Thyroid gland (tissue), 4 donors: ENCODE data around the gene CMTM8. TPM values are rescaled to one million over a fixed set of nuclear protein-coding genes. Genes with fewer than 3 reads are reported as not detected.

Experiments used
- DNase-seq, 2 donors: peaks; one replicate each; pipeline ENCODE4 v3.0.0-alpha.2; 2019
- H3K27ac ChIP-seq, 3 donors: fragments of 200-600 bp; sonication (generic); 1 replicate in 2 of 3; 2 replicates in 1 of 3; pipeline ENCODE4 v1.5.1; 2016 to 2019; ENCODE audit warnings: mild to moderate bottlenecking in 1 of 3, moderate library complexity in 1 of 3
- H3K27me3 ChIP-seq: fragments of 200-600 bp; sonication (generic); one replicate; pipeline ENCODE4 v1.5.1; 2019
- H3K36me3 ChIP-seq, 2 donors: fragments of 200-600 bp; sonication (generic); one replicate each; pipeline ENCODE4 v1.5.1; 2016 to 2019
- H3K4me1 ChIP-seq, 2 donors: fragments of 200-600 bp; sonication (generic); one replicate each; pipeline ENCODE4 v1.5.1; 2017 to 2019
- H3K4me3 ChIP-seq, 3 donors: fragments of 200-600 bp; sonication (generic); replicated peaks in 1 of 3; 1 replicate in 2 of 3; 2 replicates in 1 of 3; pipeline ENCODE4 v1.5.1; 2016; ENCODE audit warnings: mild to moderate bottlenecking in 1 of 3
- H3K9me3 ChIP-seq: fragments of 200-600 bp; sonication (generic); one replicate; pipeline ENCODE4 v1.5.1; 2017
- POLR2A ChIP-seq, 2 donors: fragments of 450-650 bp; IDR thresholded peaks; one replicate each; pipeline ENCODE4 v1.6.1; 2017; ENCODE audit warnings: antibody characterized with exemption in 2 of 2, mild to moderate bottlenecking in 2 of 2, moderate library complexity in 1 of 2
- WGBS, 2 donors: methylation state at CpG; one replicate each; pipeline ENCODE4 v1.1.5; 2017; 5-methylcytosine and 5-hydroxymethylcytosine counted together
- intact Hi-C: fragments of 100-400 bp; cut with DNase I; formaldehyde crosslinking; loops from one replicate; pipeline ENCODE4 v1.15.1; 2023
- total RNA-seq, 4 donors: library from RNA; depleted of rRNA; stranded (reverse); fragments of >200 nt; gene quantifications; one replicate each; pipeline ENCODE4 v1.2.3, GENCODE V29; 2016
- TF ChIP-seq, protein P1 (sequence below), 6 experiments: fragments of 200-600 bp in 3 of 6; fragments of 450-650 bp in 3 of 6; sonication (generic) in 3 of 6; IDR thresholded peaks; one replicate each; pipeline ENCODE4 v1.5.1; 2016 to 2019; ENCODE audit warnings: antibody characterized with exemption in 6 of 6, mild to moderate bottlenecking in 2 of 6, inconsistent platforms in 1 of 6, moderate library complexity in 1 of 6

CMTM8 gene
- total RNA-seq, 4 donors from 2014 or later: 6.6 to 17.3 (median 11.0) TPM

- Histone ChIP-seq H3K4me3 (no peak overlapping the region), H3K9me3 (no peaks in the 10 kb centered on the region), H3K36me3 (no peaks in the 10 kb centered on the region), H3K27ac (no peak overlapping the region), H3K4me1 (peaks cover 25 to 29% of the 10 kb centered on the region in 2 donors), H3K27me3 (no peaks in the 10 kb centered on the region)
- no peak for DNase-seq
- intact Hi-C loops: no loop called here
- TF ChIP-seq, protein P1, sequence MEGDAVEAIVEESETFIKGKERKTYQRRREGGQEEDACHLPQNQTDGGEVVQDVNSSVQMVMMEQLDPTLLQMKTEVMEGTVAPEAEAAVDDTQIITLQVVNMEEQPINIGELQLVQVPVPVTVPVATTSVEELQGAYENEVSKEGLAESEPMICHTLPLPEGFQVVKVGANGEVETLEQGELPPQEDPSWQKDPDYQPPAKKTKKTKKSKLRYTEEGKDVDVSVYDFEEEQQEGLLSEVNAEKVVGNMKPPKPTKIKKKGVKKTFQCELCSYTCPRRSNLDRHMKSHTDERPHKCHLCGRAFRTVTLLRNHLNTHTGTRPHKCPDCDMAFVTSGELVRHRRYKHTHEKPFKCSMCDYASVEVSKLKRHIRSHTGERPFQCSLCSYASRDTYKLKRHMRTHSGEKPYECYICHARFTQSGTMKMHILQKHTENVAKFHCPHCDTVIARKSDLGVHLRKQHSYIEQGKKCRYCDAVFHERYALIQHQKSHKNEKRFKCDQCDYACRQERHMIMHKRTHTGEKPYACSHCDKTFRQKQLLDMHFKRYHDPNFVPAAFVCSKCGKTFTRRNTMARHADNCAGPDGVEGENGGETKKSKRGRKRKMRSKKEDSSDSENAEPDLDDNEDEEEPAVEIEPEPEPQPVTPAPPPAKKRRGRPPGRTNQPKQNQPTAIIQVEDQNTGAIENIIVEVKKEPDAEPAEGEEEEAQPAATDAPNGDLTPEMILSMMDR (IDR thresholded peaks at IDR 0.05): no peak
- no peak for TF ChIP-seq POLR2A (IDR thresholded peaks at IDR 0.05)
- 75 to 84% methylated on average over 6 of the region's 6 CpGs for WGBS, 2 donors
These were observed 41.9 kb downstream of the CMTM8 start for GRCh38 chr3:32280262-32280910.

DNA sequence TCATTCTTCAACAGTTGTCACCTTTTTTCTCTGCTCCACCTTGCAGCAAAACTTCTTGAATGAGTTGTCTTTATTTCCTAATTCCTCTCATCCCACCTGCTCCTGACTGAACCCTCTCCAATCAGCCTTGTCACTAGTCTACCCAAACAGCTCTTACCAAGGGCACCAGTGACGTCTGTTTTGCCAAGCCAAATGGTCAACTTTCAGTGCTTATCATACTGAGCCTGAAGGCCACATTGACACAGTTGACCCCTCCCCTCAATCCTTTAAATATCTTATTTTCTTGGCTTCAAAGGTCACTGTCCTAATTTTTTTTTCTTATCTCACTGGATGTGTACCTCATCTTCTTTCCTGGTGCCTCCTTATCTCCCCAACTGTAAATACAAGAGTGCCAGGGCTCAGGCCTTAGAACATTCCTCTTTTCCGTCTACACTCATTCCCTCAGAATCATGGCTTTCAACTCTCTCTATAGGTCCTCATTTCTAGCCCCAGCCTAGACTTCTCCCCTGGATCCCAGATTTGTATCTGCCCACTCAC, 43.2 kb downstream of the CMTM8 start:
- 93 to 97% methylated on average over 2 of the region's 2 CpGs for WGBS, 2 donors
- intact Hi-C loops: no loop called here
- H3K9me3 ChIP-seq: no peaks in the 10 kb centered on the region

DNA sequence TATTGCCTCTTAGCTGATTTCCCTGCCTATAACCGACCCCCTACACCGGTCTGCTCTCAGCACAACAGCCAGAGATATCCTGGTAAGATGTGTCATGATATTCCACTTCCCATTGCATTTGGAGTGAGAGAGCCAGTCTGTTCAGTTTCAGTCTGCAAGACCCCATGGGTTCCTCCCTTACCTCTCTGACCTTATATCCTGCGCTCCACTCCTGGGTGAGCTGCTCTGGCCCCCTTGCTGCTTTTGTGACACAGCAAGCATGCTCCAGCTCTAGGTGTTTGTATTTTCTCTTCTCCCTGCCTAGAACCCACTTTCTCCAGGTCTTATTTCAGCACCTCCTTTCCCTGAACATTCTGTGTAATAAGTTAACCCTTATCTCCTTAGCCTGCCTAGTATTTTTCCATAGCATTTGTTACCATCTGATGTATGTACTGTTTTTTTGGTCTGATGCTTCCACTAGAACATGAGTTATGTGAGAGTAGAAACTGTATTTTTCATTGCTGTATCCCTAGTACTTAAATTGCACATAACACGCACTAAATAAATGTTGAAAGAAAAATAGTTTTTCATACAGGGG, 44.2 kb downstream of the CMTM8 start:
- WGBS, 2 donors: 71 to 83% methylated on average over 4 of the region's 4 CpGs
- Histone ChIP-seq H3K4me3 (no peak overlapping the region), H3K36me3 (no peaks in the 10 kb centered on the region), H3K4me1 (peaks cover 8 to 10% of the 10 kb centered on the region in 2 donors), H3K27ac (no peak overlapping the region), H3K27me3 (no peaks in the 10 kb centered on the region), H3K9me3 (no peaks in the 10 kb centered on the region)
- TF ChIP-seq, protein P1 (IDR thresholded peaks at IDR 0.05): no peak
- no peak for TF ChIP-seq POLR2A (IDR thresholded peaks at IDR 0.05)
- DNase-seq: no peak
- intact Hi-C loops: no loop called here

More for the DNA sequence above, 43.2 kb downstream of the CMTM8 start:
- Histone ChIP-seq H3K27ac (no peak overlapping the region), H3K27me3 (no peaks in the 10 kb centered on the region), H3K4me3 (no peak overlapping the region), H3K36me3 (no peaks in the 10 kb centered on the region), H3K4me1 (peaks cover 12 to 16% of the 10 kb centered on the region in 2 donors)
- no peak for DNase-seq
- no peak for TF ChIP-seq POLR2A (IDR thresholded peaks at IDR 0.05)
- TF ChIP-seq, protein P1 (IDR thresholded peaks at IDR 0.05): no peak

DNA sequence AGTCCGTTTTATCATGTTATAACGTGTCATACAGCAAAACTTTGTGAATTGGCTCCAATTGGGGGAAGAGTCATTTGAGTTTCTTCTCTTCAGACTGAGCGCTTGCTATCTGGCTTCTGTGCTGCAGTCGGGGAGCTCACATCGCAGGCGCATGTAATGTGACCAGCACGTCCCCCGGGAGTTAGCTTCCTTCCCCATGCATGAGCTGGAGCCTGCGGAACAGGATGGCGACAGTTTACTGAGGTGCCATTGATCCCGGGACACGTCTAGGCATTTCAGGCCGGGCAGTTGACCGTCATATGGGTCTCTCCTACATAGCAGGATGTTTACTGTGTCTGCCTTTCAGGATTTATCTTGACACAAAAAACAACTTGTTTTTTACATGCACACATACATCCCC, 44.8 kb downstream of the CMTM8 start:
- Histone ChIP-seq H3K9me3 (no peaks in the 10 kb centered on the region), H3K4me3 (no peak overlapping the region), H3K36me3 (no peaks in the 10 kb centered on the region), H3K4me1 (peaks cover 8 to 10% of the 10 kb centered on the region in 2 donors), H3K27me3 (no peaks in the 10 kb centered on the region), H3K27ac (no peak overlapping the region)
- intact Hi-C loops: no loop called here
- 70 to 75% methylated on average over 14 of the region's 14 CpGs for WGBS, 2 donors
- no peak for DNase-seq
- TF ChIP-seq POLR2A (IDR thresholded peaks at IDR 0.05): no peak
- TF ChIP-seq, protein P1 (IDR thresholded peaks at IDR 0.05): no peak
